Measurements from ENCODE around the gene SLC38A8. TPM values are rescaled to one million over a fixed set of nuclear protein-coding genes. Genes with fewer than 3 reads are reported as not detected.

Gene SLC38A8
- total and polyA plus RNA-seq, 4 donors, result 0.08 to 1.0 (median 0.32) TPM

GRCh38 chr16:84059946-84060901 lies 17.6 kb upstream of the SLC38A8 start:
- peaks cover 19 to 90% (median 63%) of the 10 kb centered on the region in 4 donors for H3K36me3 ChIP-seq (ENCODE audit: control insufficient read depth in 4 of 4, insufficient read depth in 3 of 4, low read depth in 1 of 4, low read length in 3 of 4)
- H3K9me3 ChIP-seq (ENCODE audit: control insufficient read depth in 4 of 4, low read length in 3 of 4), result no peaks in the 10 kb centered on the region
- TF ChIP-seq NR2F2 (IDR thresholded peaks at IDR 0.05) (no peak), EGR1 (IDR thresholded peaks at IDR 0.05; ENCODE audit: low read depth in 2 of 2) (no peak), RAD21 (IDR thresholded peaks at IDR 0.05) (no peak), HNF4A (conservative IDR thresholded peaks at IDR 0.05) (no peak), FOXA1 (IDR thresholded peaks at IDR 0.05) (no peak), YY1 (IDR thresholded peaks at IDR 0.05) (no peak), ZBTB33 (IDR thresholded peaks at IDR 0.05) (no peak), JUND (IDR thresholded peaks at IDR 0.05) (no peak), GABPA (IDR thresholded peaks at IDR 0.05 in 1 of 2, conservative IDR thresholded peaks at IDR 0.05 in 1 of 2) (no peak), RXRA (IDR thresholded peaks at IDR 0.05) (no peak), TAF1 (conservative IDR thresholded peaks at IDR 0.05) (no peak), SP1 (IDR thresholded peaks at IDR 0.05) (no peak), MAX (IDR thresholded peaks at IDR 0.05) (no peak), HNF4G (IDR thresholded peaks at IDR 0.05) (no peak), FOXA2 (IDR thresholded peaks at IDR 0.05) (no peak)
- TF ChIP-seq, protein P1, sequence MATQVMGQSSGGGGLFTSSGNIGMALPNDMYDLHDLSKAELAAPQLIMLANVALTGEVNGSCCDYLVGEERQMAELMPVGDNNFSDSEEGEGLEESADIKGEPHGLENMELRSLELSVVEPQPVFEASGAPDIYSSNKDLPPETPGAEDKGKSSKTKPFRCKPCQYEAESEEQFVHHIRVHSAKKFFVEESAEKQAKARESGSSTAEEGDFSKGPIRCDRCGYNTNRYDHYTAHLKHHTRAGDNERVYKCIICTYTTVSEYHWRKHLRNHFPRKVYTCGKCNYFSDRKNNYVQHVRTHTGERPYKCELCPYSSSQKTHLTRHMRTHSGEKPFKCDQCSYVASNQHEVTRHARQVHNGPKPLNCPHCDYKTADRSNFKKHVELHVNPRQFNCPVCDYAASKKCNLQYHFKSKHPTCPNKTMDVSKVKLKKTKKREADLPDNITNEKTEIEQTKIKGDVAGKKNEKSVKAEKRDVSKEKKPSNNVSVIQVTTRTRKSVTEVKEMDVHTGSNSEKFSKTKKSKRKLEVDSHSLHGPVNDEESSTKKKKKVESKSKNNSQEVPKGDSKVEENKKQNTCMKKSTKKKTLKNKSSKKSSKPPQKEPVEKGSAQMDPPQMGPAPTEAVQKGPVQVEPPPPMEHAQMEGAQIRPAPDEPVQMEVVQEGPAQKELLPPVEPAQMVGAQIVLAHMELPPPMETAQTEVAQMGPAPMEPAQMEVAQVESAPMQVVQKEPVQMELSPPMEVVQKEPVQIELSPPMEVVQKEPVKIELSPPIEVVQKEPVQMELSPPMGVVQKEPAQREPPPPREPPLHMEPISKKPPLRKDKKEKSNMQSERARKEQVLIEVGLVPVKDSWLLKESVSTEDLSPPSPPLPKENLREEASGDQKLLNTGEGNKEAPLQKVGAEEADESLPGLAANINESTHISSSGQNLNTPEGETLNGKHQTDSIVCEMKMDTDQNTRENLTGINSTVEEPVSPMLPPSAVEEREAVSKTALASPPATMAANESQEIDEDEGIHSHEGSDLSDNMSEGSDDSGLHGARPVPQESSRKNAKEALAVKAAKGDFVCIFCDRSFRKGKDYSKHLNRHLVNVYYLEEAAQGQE (IDR thresholded peaks at IDR 0.05), result no peak
- TF ChIP-seq, protein P2, sequence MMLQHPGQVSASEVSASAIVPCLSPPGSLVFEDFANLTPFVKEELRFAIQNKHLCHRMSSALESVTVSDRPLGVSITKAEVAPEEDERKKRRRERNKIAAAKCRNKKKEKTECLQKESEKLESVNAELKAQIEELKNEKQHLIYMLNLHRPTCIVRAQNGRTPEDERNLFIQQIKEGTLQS (IDR thresholded peaks at IDR 0.05), result no peak
- TF ChIP-seq, protein P3, sequence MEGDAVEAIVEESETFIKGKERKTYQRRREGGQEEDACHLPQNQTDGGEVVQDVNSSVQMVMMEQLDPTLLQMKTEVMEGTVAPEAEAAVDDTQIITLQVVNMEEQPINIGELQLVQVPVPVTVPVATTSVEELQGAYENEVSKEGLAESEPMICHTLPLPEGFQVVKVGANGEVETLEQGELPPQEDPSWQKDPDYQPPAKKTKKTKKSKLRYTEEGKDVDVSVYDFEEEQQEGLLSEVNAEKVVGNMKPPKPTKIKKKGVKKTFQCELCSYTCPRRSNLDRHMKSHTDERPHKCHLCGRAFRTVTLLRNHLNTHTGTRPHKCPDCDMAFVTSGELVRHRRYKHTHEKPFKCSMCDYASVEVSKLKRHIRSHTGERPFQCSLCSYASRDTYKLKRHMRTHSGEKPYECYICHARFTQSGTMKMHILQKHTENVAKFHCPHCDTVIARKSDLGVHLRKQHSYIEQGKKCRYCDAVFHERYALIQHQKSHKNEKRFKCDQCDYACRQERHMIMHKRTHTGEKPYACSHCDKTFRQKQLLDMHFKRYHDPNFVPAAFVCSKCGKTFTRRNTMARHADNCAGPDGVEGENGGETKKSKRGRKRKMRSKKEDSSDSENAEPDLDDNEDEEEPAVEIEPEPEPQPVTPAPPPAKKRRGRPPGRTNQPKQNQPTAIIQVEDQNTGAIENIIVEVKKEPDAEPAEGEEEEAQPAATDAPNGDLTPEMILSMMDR (IDR thresholded peaks at IDR 0.05; ENCODE audit: low read depth, low read length, missing input control), result no peak
- H3K27ac ChIP-seq (ENCODE audit: low read depth in 1 of 2, low read length in 2 of 2), result no peak overlapping the region
- H3K4me3 ChIP-seq (ENCODE audit: low read depth in 1 of 3, low read length in 3 of 3), result no peak overlapping the region
- H3K27me3 ChIP-seq (ENCODE audit: control insufficient read depth in 4 of 4, insufficient read depth in 4 of 4, low read length in 3 of 4), result no peaks in the 10 kb centered on the region
- H3K4me1 ChIP-seq (ENCODE audit: control insufficient read depth in 4 of 4, insufficient read depth in 4 of 4, low read length in 3 of 4), result no peaks in the 10 kb centered on the region
- H3K9ac ChIP-seq (ENCODE audit: low read depth in 1 of 2, low read length in 2 of 2), result no peak overlapping the region
- WGBS, result 97% methylated on average over 28 of the region's 28 CpGs
- no peak for DNase-seq (ENCODE audit: low spot score)

Data from liver (tissue), 9 donors.